Neural crest cell (in vitro differentiated cells): ENCODE data around the gene TRAPPC12. TPM values are rescaled to one million over a fixed set of nuclear protein-coding genes. Genes with fewer than 3 reads are reported as not detected.

Source experiments
- DNase-seq: peaks from one replicate; pipeline ENCODE4 v3.0.0; 2021; ENCODE audit warnings: low read depth, mixed read lengths, low spot score
- H3K27ac Mint-ChIP-seq: one replicate; pipeline ENCODE4 v1.8.0; 2021; ENCODE audit warnings: mild to moderate bottlenecking, mixed read lengths; ENCODE audit not compliant: unreplicated experiment
- H3K27me3 Mint-ChIP-seq: 2 replicates; pipeline ENCODE4 v1.8.0; 2021; ENCODE audit warnings: low read depth, mild to moderate bottlenecking, mixed read lengths
- H3K36me3 Mint-ChIP-seq: 2 replicates; pipeline ENCODE4 v1.8.0; 2021; ENCODE audit warnings: low read depth, mild to moderate bottlenecking, mixed read lengths
- H3K4me1 Mint-ChIP-seq: 2 replicates; pipeline ENCODE4 v1.8.0; 2021; ENCODE audit warnings: mixed read lengths
- H3K4me3 Mint-ChIP-seq: one replicate; pipeline ENCODE4 v1.8.0; 2021; ENCODE audit warnings: mild to moderate bottlenecking, mixed read lengths
- H3K9me3 Mint-ChIP-seq: 2 replicates; pipeline ENCODE4 v1.8.0; 2021; ENCODE audit warnings: mixed read lengths
- total RNA-seq: library from RNA; stranded (reverse); gene quantifications from 2 replicates; pipeline ENCODE4 v1.2.1, GENCODE V29; 2021
- TF ChIP-seq, protein P1 (sequence below): fragments of 200-600 bp; sonication (generic); conservative IDR thresholded peaks from 2 replicates; pipeline ENCODE4 v1.5.0; 2021; ENCODE audit warnings: antibody characterized with exemption, mild to moderate bottlenecking

The TRAPPC12 gene
- total RNA-seq, 1 donor from 2014 or later: 96.9 TPM

DNA sequence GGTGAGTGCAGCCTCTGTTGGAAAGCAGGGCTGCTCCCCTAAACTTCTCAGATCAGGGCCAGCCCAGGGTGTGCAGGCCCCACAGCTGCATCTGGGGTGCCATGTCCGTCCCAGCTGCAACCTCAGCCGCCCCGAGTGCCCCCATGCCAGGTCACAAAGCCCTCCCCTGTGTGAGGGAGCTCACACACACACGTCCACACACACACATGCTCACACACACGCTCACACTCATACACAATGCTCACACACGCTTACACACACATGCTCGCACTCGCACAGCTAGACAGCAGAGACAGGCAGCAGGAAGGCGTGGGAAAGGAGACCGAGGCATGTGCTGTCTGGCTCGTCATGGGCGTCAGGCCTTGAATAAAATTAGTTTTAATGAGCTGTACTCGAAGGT lies 84.5 kb downstream of the TRAPPC12 start:
- Mint-ChIP-seq H3K4me3 (no peak overlapping the region), H3K36me3 (no peaks in the 10 kb centered on the region), H3K27ac (peak overlapping the region; percentile 73), H3K4me1 (peaks cover 4% of the 10 kb centered on the region), H3K27me3 (no peaks in the 10 kb centered on the region), H3K9me3 (no peaks in the 10 kb centered on the region)
- DNase-seq: no peak
- TF ChIP-seq, protein P1, sequence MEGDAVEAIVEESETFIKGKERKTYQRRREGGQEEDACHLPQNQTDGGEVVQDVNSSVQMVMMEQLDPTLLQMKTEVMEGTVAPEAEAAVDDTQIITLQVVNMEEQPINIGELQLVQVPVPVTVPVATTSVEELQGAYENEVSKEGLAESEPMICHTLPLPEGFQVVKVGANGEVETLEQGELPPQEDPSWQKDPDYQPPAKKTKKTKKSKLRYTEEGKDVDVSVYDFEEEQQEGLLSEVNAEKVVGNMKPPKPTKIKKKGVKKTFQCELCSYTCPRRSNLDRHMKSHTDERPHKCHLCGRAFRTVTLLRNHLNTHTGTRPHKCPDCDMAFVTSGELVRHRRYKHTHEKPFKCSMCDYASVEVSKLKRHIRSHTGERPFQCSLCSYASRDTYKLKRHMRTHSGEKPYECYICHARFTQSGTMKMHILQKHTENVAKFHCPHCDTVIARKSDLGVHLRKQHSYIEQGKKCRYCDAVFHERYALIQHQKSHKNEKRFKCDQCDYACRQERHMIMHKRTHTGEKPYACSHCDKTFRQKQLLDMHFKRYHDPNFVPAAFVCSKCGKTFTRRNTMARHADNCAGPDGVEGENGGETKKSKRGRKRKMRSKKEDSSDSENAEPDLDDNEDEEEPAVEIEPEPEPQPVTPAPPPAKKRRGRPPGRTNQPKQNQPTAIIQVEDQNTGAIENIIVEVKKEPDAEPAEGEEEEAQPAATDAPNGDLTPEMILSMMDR: no peak

DNA sequence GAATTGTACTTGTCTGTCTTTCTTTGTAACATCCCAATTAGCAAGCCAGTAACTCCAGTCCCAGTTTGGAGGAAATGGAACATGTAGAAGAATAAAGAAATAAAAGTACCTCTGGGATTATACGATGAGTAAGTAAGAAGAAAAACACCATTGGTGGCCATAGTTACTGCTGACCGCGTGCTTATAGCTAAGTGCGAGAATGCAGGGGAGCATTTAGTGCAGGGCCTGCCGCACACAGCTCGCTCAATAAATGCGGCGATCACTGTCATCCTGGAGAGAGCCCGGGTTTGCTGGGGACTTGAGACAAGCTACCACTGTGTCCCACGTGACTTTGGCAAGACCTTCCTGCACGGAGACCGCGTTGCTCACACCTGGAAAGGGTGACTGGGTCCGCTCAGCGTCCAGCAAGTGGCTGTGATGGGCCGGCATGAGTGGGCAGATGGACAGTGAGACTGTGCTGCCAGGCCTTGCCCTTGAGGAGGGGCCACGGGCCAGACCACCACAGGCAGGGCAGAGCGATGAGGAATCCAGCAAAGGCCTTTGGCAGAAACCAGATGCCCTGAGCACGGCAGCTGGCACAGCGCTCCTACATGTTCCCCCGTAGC lies 85.0 kb downstream of the TRAPPC12 start:
- no peak for DNase-seq
- Mint-ChIP-seq H3K4me1 (peaks cover 4% of the 10 kb centered on the region), H3K27me3 (no peaks in the 10 kb centered on the region), H3K27ac (no peak overlapping the region), H3K4me3 (no peak overlapping the region), H3K36me3 (no peaks in the 10 kb centered on the region), H3K9me3 (no peaks in the 10 kb centered on the region)
- TF ChIP-seq, protein P1: no peak

DNA sequence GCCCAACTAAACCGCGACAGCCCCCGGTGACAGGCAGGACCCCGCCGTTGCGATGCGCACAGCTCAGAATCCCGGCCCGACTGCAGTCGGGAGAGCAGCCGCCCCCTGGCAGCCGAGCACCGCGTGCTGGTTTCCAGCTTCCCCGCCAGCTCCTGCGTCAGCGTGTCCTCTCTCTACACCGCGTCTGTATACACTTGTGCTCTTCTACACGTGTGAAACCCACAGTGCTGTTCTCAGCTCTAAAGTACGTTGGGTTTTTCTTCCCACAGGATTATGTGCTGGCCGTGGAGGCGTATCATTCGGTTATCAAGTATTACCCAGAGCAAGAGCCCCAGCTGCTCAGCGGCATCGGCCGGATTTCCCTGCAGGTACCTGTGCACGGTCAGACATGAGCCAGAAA lies 85.8 kb downstream of the TRAPPC12 start:
- Mint-ChIP-seq H3K4me1 (peaks cover 4% of the 10 kb centered on the region), H3K4me3 (no peak overlapping the region), H3K9me3 (no peaks in the 10 kb centered on the region), H3K36me3 (no peaks in the 10 kb centered on the region), H3K27me3 (no peaks in the 10 kb centered on the region), H3K27ac (no peak overlapping the region)
- TF ChIP-seq, protein P1: no peak
- no peak for DNase-seq

DNA sequence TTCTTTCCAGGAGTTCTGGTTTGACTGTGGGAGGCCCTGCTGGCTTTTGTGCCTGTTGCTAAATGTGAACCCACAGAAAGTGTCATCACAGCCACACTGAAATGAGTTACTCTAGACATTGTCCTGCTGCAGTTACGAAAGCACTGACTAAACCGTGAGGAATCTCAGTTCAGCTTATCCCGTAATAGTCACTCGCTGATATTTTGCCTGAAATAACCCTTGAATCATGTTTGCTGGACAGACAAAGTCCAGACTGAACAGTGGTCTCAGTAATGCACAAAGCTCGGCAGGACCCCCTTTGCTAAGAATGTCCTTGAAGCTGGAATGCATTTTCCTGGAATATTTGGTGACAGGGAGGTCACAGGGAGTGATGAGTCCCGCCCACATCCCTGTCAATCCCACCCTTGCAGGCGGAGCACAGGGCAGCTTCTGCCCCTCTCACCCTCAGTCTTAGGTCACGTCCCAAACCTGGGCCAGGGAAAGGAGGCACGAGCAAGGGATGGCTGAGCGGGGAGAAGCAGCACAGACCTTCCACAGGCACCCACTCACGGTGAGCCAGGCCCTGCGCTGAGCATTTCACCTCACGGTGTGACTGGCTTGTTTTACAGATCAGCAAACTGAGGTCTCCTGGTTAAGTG lies 86.5 kb downstream of the TRAPPC12 start:
- Mint-ChIP-seq H3K4me1 (peaks cover 4% of the 10 kb centered on the region), H3K4me3 (no peak overlapping the region), H3K27ac (no peak overlapping the region), H3K36me3 (no peaks in the 10 kb centered on the region), H3K27me3 (no peaks in the 10 kb centered on the region), H3K9me3 (no peaks in the 10 kb centered on the region)
- TF ChIP-seq, protein P1: no peak
- no peak for DNase-seq

DNA sequence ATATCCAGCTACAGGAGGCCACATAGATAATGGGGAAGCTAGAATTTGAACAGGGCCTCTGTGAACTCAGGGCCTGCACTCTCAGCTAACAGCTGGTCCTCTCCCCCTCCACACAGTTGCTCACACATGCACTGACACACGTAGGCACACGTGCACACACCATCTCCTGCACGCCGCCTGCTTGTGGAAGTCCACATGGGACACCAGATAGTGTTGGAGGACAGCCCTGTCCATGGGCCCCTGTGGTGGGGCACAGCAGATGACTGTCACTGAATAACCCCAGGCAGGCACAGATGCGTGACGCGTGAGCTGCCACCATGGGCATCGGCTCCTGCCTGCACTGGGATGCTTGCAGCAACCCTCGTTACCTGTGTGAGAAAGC lies 87.0 kb downstream of the TRAPPC12 start:
- TF ChIP-seq, protein P1: no peak
- Mint-ChIP-seq H3K27ac (no peak overlapping the region), H3K36me3 (no peaks in the 10 kb centered on the region), H3K4me1 (peaks cover 4% of the 10 kb centered on the region), H3K27me3 (no peaks in the 10 kb centered on the region), H3K4me3 (no peak overlapping the region), H3K9me3 (no peaks in the 10 kb centered on the region)
- no peak for DNase-seq
